OCI-LY7 (cell line): ENCODE data around the gene SPG11. TPM values are rescaled to one million over a fixed set of nuclear protein-coding genes. Genes with fewer than 3 reads are reported as not detected.
"Not testable (repeated sequence)": the region's sequence is repeated elsewhere in the genome, so short reads cannot be mapped to it uniquely, and the experiment has no call there.

Experiments
- BruUV-seq: library from RNA; stranded (reverse); fragments of 400-500 nt; replicated peaks from 2 replicates; lab custom pipeline; 2021; lab: Mats Ljungman, UMichigan
- CTCF ChIA-PET: fragments of 300-600 bp; sonication (Branson Sonifier 250); formaldehyde crosslinking; loops from one replicate; lab custom pipeline; 2022; ENCODE audit warnings: antibody characterized with exemption; ENCODE audit not compliant: unreplicated experiment; lab: Charles Lee
- POLR2A ChIA-PET: fragments of 300-600 bp; sonication (Branson Sonifier 250); formaldehyde crosslinking; loops from one replicate; lab custom pipeline; 2022; ENCODE audit warnings: antibody characterized with exemption; lab: Charles Lee
- DNase-seq: peaks from one replicate; pipeline ENCODE4 v3.0.0-alpha.2; 2015; ENCODE audit warnings: low spot score
- H2AFZ ChIP-seq: fragments of 200-600 bp; sonication (generic), shearing (Covaris generic); 2 replicates; pipeline ENCODE4 v1.6.1; 2014; ENCODE audit warnings: mild to moderate bottlenecking, antibody characterized with exemption, low read length, moderate library complexity
- H3K27ac ChIP-seq: fragments of 200-600 bp; sonication (generic); 2 replicates; pipeline ENCODE4 v1.5.1; 2014; ENCODE audit warnings: mixed run types, low read depth, mild to moderate bottlenecking, moderate library complexity, low read length, inconsistent platforms; ENCODE audit not compliant: poor library complexity, severe bottlenecking
- H3K36me3 ChIP-seq: fragments of 200-600 bp; sonication (generic); 2 replicates; pipeline ENCODE4 v1.6.1; 2014; ENCODE audit warnings: mild to moderate bottlenecking, antibody characterized with exemption, low read length, moderate library complexity, mixed read lengths; ENCODE audit not compliant: insufficient read depth
- H3K4me1 ChIP-seq: fragments of 200-600 bp; sonication (generic); 2 replicates; pipeline ENCODE4 v1.5.1; 2014; ENCODE audit warnings: mild to moderate bottlenecking, low read length; ENCODE audit not compliant: insufficient read depth, poor library complexity, severe bottlenecking
- H3K4me2 ChIP-seq: fragments of 200-600 bp; sonication (generic); 2 replicates; pipeline ENCODE4 v1.6.1; 2014; ENCODE audit warnings: mild to moderate bottlenecking, low read length
- H3K4me3 ChIP-seq: fragments of 200-600 bp; sonication (generic); 2 replicates; pipeline ENCODE4 v1.5.1; 2014; ENCODE audit warnings: mild to moderate bottlenecking, low read depth, low read length; ENCODE audit not compliant: poor library complexity, severe bottlenecking
- H3K79me2 ChIP-seq: fragments of 200-600 bp; sonication (generic); 2 replicates; pipeline ENCODE4 v1.6.1; 2016; ENCODE audit warnings: low read depth, mild to moderate bottlenecking, low read length, moderate library complexity, mixed read lengths; ENCODE audit not compliant: insufficient read depth
- H3K9me2 ChIP-seq: fragments of 200-600 bp; sonication (generic); 2 replicates; pipeline ENCODE4 v1.6.1; 2016; ENCODE audit warnings: mild to moderate bottlenecking, low read length, mixed read lengths; ENCODE audit not compliant: insufficient read depth
- H3K9me3 ChIP-seq: fragments of 200-600 bp; sonication (generic); 2 replicates; pipeline ENCODE4 v1.6.1; 2014; ENCODE audit warnings: mild to moderate bottlenecking, mixed run types, low read length, mixed read lengths
- H4K20me1 ChIP-seq: fragments of 200-600 bp; sonication (generic); 2 replicates; pipeline ENCODE4 v1.6.1; 2014; ENCODE audit warnings: mild to moderate bottlenecking, antibody characterized with exemption, low read length, moderate library complexity, mixed read lengths; ENCODE audit not compliant: insufficient read depth
- CTCF ChIP-seq: fragments of 200-600 bp; sonication (generic); conservative IDR thresholded peaks from 2 replicates; pipeline ENCODE4 v1.5.1; 2014; ENCODE audit warnings: mild to moderate bottlenecking, antibody characterized with exemption, low read length, moderate library complexity, mixed read lengths
- EZH2phosphoT487 ChIP-seq: fragments of 200-600 bp; sonication (generic); IDR thresholded peaks from 2 replicates; pipeline ENCODE4 v1.6.1; 2018; ENCODE audit warnings: low read depth, borderline replicate concordance, mild to moderate bottlenecking, mixed run types, antibody characterized with exemption, low read length, moderate library complexity, mixed read lengths
- intact Hi-C: fragments of 100-400 bp; cut with micrococcal nuclease; formaldehyde crosslinking; loops from one replicate; pipeline ENCODE4 v1.10.0; 2022; ENCODE audit not compliant: unreplicated experiment
- total RNA-seq, 2 experiments: library from RNA; depleted of rRNA in 1 of 2; stranded (reverse); fragments of >200 nt in 1 of 2; shearing (Covaris generic) in 1 of 2; gene quantifications; 2 replicates each; pipeline ENCODE4 v1.2.3, GENCODE V29; 2014 to 2022

SPG11 gene
- total RNA-seq, 2 experiments from 2014 or later, result 69.1 to 92.8 TPM

- Histone ChIP-seq H2AFZ (no peak overlapping the region), H3K4me2 (no peak overlapping the region), H4K20me1 (no peaks in the 10 kb centered on the region), H3K79me2 (no peaks in the 10 kb centered on the region), H3K4me3 (no peak overlapping the region), H3K4me1 (no peaks in the 10 kb centered on the region), H3K27ac (no peak overlapping the region), H3K36me3 (no peaks in the 10 kb centered on the region), H3K9me2 (no peaks in the 10 kb centered on the region), H3K9me3 (no peaks in the 10 kb centered on the region)
- DNase-seq, result no peak
- ChIA-PET POLR2A (interaction anchor here (2.0 kb wide), 1 partner anchor 10 kb away, joined by 11 read pairs; no protein-coding TSS in a partner anchor), CTCF (no interaction called here)
- intact Hi-C loops, result no loop called here
- no TSS peak for BruUV-seq
- no peak for TF ChIP-seq EZH2phosphoT487
- no peak for TF ChIP-seq CTCF
Measured at GRCh38 chr15:44694416-44694815, 31.0 kb upstream of the SPG11 start.

GRCh38 chr15:44692659-44693058, 29.2 kb upstream of the SPG11 start:
- TF ChIP-seq EZH2phosphoT487 (no peak), CTCF (no peak)
- Histone ChIP-seq H3K9me2 (no peaks in the 10 kb centered on the region), H4K20me1 (no peaks in the 10 kb centered on the region), H3K9me3 (no peaks in the 10 kb centered on the region), H3K4me3 (no peak overlapping the region), H3K79me2 (no peaks in the 10 kb centered on the region), H3K27ac (no peak overlapping the region), H3K36me3 (no peaks in the 10 kb centered on the region), H2AFZ (no peak overlapping the region), H3K4me1 (no peaks in the 10 kb centered on the region), H3K4me2 (no peak overlapping the region)
- BruUV-seq, result no TSS peak
- intact Hi-C loops, result no loop called here
- DNase-seq, result no peak
- POLR2A ChIA-PET, result no interaction called here
- CTCF ChIA-PET, result no interaction called here

- not testable (repeated sequence) for DNase-seq
Measured at GRCh38 chr15:44690245-44690644, 26.8 kb upstream of the SPG11 start.

GRCh38 chr15:44689318-44689717, 25.9 kb upstream of the SPG11 start:
- H3K4me3 ChIP-seq, H2AFZ ChIP-seq, H3K36me3 ChIP-seq, H3K27ac ChIP-seq, H4K20me1 ChIP-seq, POLR2A ChIA-PET, intact Hi-C loops, BruUV-seq, H3K4me2 ChIP-seq, DNase-seq, H3K4me1 ChIP-seq, H3K79me2 ChIP-seq, H3K9me3 ChIP-seq, CTCF ChIA-PET, H3K9me2 ChIP-seq: not testable (repeated sequence)

More at GRCh38 chr15:44690245-44690644, 26.8 kb upstream of the SPG11 start:
- H3K4me1 ChIP-seq, BruUV-seq, H3K4me2 ChIP-seq, intact Hi-C loops, H3K36me3 ChIP-seq, H3K79me2 ChIP-seq, H4K20me1 ChIP-seq, H3K27ac ChIP-seq, H3K9me3 ChIP-seq, H3K4me3 ChIP-seq, H3K9me2 ChIP-seq, H2AFZ ChIP-seq: not testable (repeated sequence)
- POLR2A ChIA-PET, result interaction anchor here (0.6 to 1.3 kb wide), 4 partner anchors 9 to 47 kb away, joined by 3 to 4 read pairs (median 4); partner anchors contain the start of gene SPG11
- CTCF ChIA-PET, result interaction anchor here (0.6 kb wide), 1 partner anchor 1100 kb away, joined by 7 read pairs; no protein-coding TSS in a partner anchor

- intact Hi-C loops, H3K79me2 ChIP-seq, H3K4me1 ChIP-seq, H4K20me1 ChIP-seq, H3K4me3 ChIP-seq, H3K36me3 ChIP-seq, H3K27ac ChIP-seq, H3K9me3 ChIP-seq, H3K9me2 ChIP-seq, BruUV-seq: not testable (repeated sequence)
- POLR2A ChIA-PET, result interaction anchor here (0.6 to 2.1 kb wide), 3 partner anchors 12 to 273 kb away, joined by 3 to 11 read pairs (median 3); no protein-coding TSS in a partner anchor
- CTCF ChIA-PET, result interaction anchor here (1.0 kb wide), 1 partner anchor 19 kb away, joined by 3 read pairs; the partner anchor contains the start of gene SPG11
- peak overlapping the region; percentile 8; the same call in 1 of the 2 replicates for H3K4me2 ChIP-seq
- peak overlapping the region; percentile 61; the same call in 1 of the 2 replicates for H2AFZ ChIP-seq
- peak; percentile 48 for DNase-seq
Measured at GRCh38 chr15:44682809-44683682, 19.6 kb upstream of the SPG11 start.
